GM10266 (cell line): ENCODE measurements around the gene GRN.
A peak's percentile ranks its signal among the peaks of the same experiment; 100 is the strongest.

Experiments
- DNase-seq: peaks from one replicate; pipeline ENCODE4 v3.0.0; 2012; ENCODE audit errors: extremely low spot score
- TF ChIP-seq, protein P1 (sequence below): IDR thresholded peaks from 2 replicates; pipeline ENCODE4 v1.5.1; 2012; ENCODE audit warnings: mild to moderate bottlenecking, low read depth; ENCODE audit not compliant: control insufficient read depth, insufficient read depth; ENCODE audit errors: missing control alignments

GRN gene

GRCh38 chr17:44355642-44356099, 10.6 kb downstream of the GRN start:
- TF ChIP-seq, protein P1, sequence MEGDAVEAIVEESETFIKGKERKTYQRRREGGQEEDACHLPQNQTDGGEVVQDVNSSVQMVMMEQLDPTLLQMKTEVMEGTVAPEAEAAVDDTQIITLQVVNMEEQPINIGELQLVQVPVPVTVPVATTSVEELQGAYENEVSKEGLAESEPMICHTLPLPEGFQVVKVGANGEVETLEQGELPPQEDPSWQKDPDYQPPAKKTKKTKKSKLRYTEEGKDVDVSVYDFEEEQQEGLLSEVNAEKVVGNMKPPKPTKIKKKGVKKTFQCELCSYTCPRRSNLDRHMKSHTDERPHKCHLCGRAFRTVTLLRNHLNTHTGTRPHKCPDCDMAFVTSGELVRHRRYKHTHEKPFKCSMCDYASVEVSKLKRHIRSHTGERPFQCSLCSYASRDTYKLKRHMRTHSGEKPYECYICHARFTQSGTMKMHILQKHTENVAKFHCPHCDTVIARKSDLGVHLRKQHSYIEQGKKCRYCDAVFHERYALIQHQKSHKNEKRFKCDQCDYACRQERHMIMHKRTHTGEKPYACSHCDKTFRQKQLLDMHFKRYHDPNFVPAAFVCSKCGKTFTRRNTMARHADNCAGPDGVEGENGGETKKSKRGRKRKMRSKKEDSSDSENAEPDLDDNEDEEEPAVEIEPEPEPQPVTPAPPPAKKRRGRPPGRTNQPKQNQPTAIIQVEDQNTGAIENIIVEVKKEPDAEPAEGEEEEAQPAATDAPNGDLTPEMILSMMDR = no peak
- peak; percentile 43 for DNase-seq

- TF ChIP-seq, protein P1 = no peak
- no peak for DNase-seq
Measured at GRCh38 chr17:44356241-44356640, 11.1 kb downstream of the GRN start.

- DNase-seq = no peak
- TF ChIP-seq, protein P1 = no peak
Measured at GRCh38 chr17:44358066-44358465, 13.0 kb downstream of the GRN start.

DNA sequence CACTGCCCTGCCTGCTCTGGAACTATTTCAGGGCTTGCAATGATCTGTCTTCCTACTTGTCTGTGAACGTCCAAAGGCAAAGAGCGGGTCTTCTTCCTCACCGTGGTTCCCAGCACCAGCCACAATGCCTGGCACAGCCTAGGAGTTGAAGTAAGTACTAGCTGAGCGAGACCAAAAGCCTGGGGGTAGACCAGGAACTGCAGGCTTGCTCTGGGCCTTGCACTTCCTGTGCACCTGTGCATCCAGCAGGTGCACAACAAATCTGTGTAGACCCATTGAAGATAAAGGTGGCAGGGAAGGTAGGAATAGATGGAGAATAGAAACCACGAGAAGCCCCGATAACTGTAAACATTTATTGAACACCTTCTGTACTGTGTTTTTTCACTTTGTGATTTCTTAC, 13.9 kb downstream of the GRN start:
- no peak for DNase-seq

DNA sequence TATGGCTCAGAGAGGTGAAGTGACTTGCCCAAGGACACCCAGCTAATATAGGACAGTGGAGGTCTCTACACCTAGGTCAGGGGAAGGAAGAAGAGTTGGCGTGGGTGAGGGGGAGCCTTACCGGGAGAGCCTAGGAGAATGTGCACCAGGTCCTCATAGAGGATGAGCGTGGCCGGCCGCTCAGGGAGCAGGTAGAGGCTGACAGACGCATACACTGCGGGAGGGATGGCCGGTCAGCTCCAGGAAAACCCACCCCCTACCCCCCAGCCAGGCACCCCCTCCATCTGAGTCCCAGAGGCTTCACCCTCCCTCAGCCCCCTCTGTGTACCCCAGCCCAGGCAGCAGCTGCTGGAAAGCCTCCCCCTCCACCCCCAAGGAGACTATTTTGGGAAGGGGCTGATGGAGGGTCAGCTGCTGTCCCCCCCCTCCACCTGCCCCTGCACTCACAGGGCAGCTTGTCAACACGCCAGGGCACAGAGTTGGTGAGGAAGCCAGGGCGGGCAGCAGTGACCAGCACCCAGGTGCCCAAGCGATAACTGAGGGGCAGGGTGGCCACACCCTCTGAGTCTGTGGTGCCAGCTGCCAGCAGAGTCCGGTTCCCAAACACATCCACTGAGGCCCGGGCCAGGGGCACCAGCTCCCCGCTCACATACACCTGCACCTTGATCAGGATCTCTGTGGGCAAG, 14.5 kb downstream of the GRN start:
- no peak for DNase-seq
- TF ChIP-seq, protein P1 = no peak

More for the DNA sequence above, 13.9 kb downstream of the GRN start:
- TF ChIP-seq, protein P1 = no peak

- DNase-seq = no peak
- TF ChIP-seq, protein P1 = no peak
Measured at GRCh38 chr17:44360144-44360533, 15.0 kb downstream of the GRN start.

DNA sequence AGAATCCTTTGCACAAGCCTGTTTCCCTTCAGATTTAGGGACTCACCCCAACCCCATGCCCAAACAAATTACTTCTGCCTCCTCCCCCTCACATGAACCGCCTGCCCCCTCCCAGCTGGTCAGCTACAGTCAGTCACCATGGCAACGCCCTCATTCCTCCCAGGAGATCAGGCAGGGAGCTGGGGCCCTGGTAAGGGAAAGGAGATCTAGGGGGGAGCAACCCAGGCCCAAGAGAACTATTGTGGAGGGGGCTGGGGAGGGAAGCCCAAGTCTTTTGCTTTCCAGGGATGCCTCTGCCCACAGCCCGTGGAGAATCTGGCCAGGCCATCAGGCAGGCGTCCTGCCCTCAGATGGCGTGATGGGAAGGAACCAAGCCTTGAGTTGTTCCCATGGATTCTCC, 15.7 kb downstream of the GRN start:
- no peak for DNase-seq
- TF ChIP-seq, protein P1 = no peak
